ENCODE measurements around the gene U2AF2. TPM values are rescaled to one million over a fixed set of nuclear protein-coding genes. Genes with fewer than 3 reads are reported as not detected.

The U2AF2 gene
- total RNA-seq: 86.1 and 111 TPM in 2 replicates

GRCh38 chr19:55654868-55655647 is at the start of gene U2AF2:
Gene U2AF2, plus strand, starts transcription at chr19:55655035. Its CDS starts 70 bp downstream, at chr19:55655105.

GRCh38 chr19:55605637-55606470 is 49.0 kb upstream of the U2AF2 start, which contains the start of gene ZNF865:
Gene ZNF865, plus strand, starts transcription at chr19:55605647. Its CDS starts 7,972 bp downstream, at chr19:55613619.

GRCh38 chr19:55624109-55625003 is 30.5 kb upstream of the U2AF2 start, which contains the start of gene ZNF784:
Gene ZNF784, minus strand, starts transcription at chr19:55624566. Its CDS starts 5 bp downstream, at chr19:55624561.

GRCh38 chr19:55640577-55641425 is 14.0 kb upstream of the U2AF2 start, which contains the start of gene ZNF580:
Gene ZNF580, plus strand, starts transcription at chr19:55641002. Its CDS starts 1,507 bp downstream, at chr19:55642509.

GRCh38 chr19:55643003-55643886 is 11.6 kb upstream of the U2AF2 start, which contains the start of gene ZNF581:
Gene ZNF581, plus strand, starts transcription at chr19:55643649. Its CDS starts 923 bp downstream, at chr19:55644572.

GRCh38 chr19:55647732-55648584 is 6.9 kb upstream of the U2AF2 start, which contains the start of gene CCDC106:
Gene CCDC106, plus strand, starts transcription at chr19:55648212. Its CDS starts 835 bp downstream, at chr19:55649047.

GRCh38 chr19:55674841-55675660 is 20.2 kb downstream of the U2AF2 start, which contains the start of gene EPN1:
Gene EPN1, plus strand, starts transcription at chr19:55675226. Its CDS starts 3,402 bp downstream, at chr19:55678628.

Other genes starting within 250 kb of the U2AF2 start
- 22.0 and 33.7 TPM in 2 replicates for gene UBE2S, start 247.2 kb upstream of the U2AF2 start, total RNA-seq
- not detected in 2 replicates for gene SHISA7, start 211.7 kb upstream of the U2AF2 start, total RNA-seq
- 84.9 and 94.9 TPM in 2 replicates for gene ISOC2, start 193.4 kb upstream of the U2AF2 start, total RNA-seq
- not detected in 2 replicates for gene C19orf85, start 190.3 kb upstream of the U2AF2 start, total RNA-seq
- 5.8 and 8.5 TPM in 2 replicates for gene ZNF628, start 178.4 kb upstream of the U2AF2 start, total RNA-seq
- gene NAT14, start 169.8 kb upstream of the U2AF2 start, total RNA-seq: 4.2 and 11.4 TPM in 2 replicates
- 70.0 and 81.2 TPM in 2 replicates for gene SSC5D, start 166.6 kb upstream of the U2AF2 start, total RNA-seq
- not detected in 2 replicates for gene SBK2, start 117.9 kb upstream of the U2AF2 start, total RNA-seq
- gene SBK3, start 109.5 kb upstream of the U2AF2 start, total RNA-seq: not detected in 2 replicates
- gene ZNF579, start 74.2 kb upstream of the U2AF2 start, total RNA-seq: 6.3 and 6.6 TPM in 2 replicates
- 4.9 and 7.0 TPM in 2 replicates for gene FIZ1, start 55.5 kb upstream of the U2AF2 start, total RNA-seq
- gene ZNF524, start 54.7 kb upstream of the U2AF2 start, total RNA-seq: 17.9 and 21.6 TPM in 2 replicates
- gene ZNF865, start 49.4 kb upstream of the U2AF2 start, total RNA-seq: 6.8 and 7.6 TPM in 2 replicates
- gene ZNF784, start 30.5 kb upstream of the U2AF2 start, total RNA-seq: 2.1 and 4.0 TPM in 2 replicates
- 16.3 and 17.3 TPM in 2 replicates for gene ZNF580, start 14.0 kb upstream of the U2AF2 start, total RNA-seq
- 37.1 and 44.1 TPM in 2 replicates for gene ZNF581, start 11.4 kb upstream of the U2AF2 start, total RNA-seq
- 14.9 and 17.8 TPM in 2 replicates for gene CCDC106, start 6.8 kb upstream of the U2AF2 start, total RNA-seq
- gene EPN1, start 20.2 kb downstream of the U2AF2 start, total RNA-seq: 164 and 197 TPM in 2 replicates
- not detected in 2 replicates for gene NLRP9, start 83.4 kb downstream of the U2AF2 start, total RNA-seq
- not detected in 2 replicates for gene RFPL4A, start 104.1 kb downstream of the U2AF2 start, total RNA-seq
- not detected in 2 replicates for gene RFPL4AL1, start 114.1 kb downstream of the U2AF2 start, total RNA-seq
- 0.06 TPM in 1 of 2 replicates, not detected in the other for gene NLRP11, start 177.0 kb downstream of the U2AF2 start, total RNA-seq
- not detected in 2 replicates for gene NLRP4, start 181.5 kb downstream of the U2AF2 start, total RNA-seq

Data from cardiac ventricle fibroblast (primary cell).